ENCODE data around the gene GRIK4. TPM values are rescaled to one million over a fixed set of nuclear protein-coding genes. Genes with fewer than 3 reads are reported as not detected.

The GRIK4 gene
- total and polyA plus RNA-seq, 11 donors = 0.04 to 0.45 (median 0.12) TPM; not detected in 6

DNA sequence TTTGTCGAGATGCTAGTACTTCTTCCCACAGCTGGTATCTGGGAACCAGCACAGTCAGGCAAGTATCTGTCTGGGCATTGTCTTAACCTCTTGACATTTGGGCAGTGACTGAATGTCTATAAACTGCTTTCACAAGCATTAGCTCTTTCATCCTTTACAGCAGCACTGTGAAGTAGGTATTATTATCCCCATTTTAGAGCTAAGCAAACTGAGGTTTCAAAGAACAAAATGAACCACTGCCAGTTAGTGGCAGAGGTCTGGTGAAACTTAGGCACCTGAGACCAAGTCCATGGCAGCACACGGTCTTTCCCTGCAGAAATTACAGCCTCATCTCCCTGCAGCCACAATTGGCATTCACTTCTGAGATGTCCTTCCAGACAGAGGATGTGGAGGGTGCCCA, 401.4 kb downstream of the GRIK4 start:
- no peak for DNase-seq
- Histone ChIP-seq H3K27me3 (peaks cover 0 to 31% (median 0%) of the 10 kb centered on the region in 9 donors), H3K36me3 (no peaks in the 10 kb centered on the region), H3K4me3 (no peak overlapping the region), H3K4me1 (no peaks in the 10 kb centered on the region), H3K9me3 (no peaks in the 10 kb centered on the region), H3K27ac (no peak overlapping the region)
- no peak for ATAC-seq
- TF ChIP-seq POLR2A (IDR thresholded peaks at IDR 0.05) = no peak
- TF ChIP-seq CTCF (IDR thresholded peaks at IDR 0.05) = no peak
- WGBS, 4 donors = 79 to 89% (median 87%) methylated on average over 2 of the region's 2 CpGs
- intact Hi-C loops (cut with DNase I) = no loop called here

GRCh38 chr11:120914021-120914420, 402.5 kb downstream of the GRIK4 start:
- H3K27ac ChIP-seq = no peak overlapping the region
- no peak for DNase-seq
- no peak for ATAC-seq
- no peaks in the 10 kb centered on the region for H3K4me1 ChIP-seq
- TF ChIP-seq POLR2A (IDR thresholded peaks at IDR 0.05) (no peak), CTCF (IDR thresholded peaks at IDR 0.05) (no peak)
- WGBS, 4 donors = 68 to 78% (median 75%) methylated on average over 5 of the region's 5 CpGs
- H3K9me3 ChIP-seq = no peaks in the 10 kb centered on the region
- H3K27me3 ChIP-seq = peaks cover 0 to 38% (median 0%) of the 10 kb centered on the region in 9 donors
- no peaks in the 10 kb centered on the region for H3K36me3 ChIP-seq
- intact Hi-C loops (cut with DNase I) = no loop called here
- no peak overlapping the region for H3K4me3 ChIP-seq

DNA sequence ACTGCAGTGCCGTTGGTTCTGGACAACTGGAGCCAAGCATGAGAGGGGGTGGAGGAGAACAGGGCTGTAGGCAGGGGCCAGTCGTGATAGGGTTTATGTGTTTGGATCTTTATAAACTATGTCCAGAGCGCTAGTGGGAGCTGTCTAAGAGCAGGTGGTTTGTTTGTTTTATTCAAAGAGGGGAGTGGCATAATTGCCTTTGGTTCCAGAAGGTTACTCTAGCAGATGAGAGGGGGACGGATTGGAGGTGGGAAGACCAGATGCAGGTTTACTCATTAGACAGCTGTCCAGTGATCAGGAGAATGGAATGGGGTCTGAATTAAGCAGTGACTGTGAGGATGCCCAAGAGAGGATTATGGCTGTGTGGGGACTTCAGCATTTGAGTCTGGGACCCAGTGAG, 403.1 kb downstream of the GRIK4 start:
- H3K27me3 ChIP-seq = peaks cover 0 to 38% (median 0%) of the 10 kb centered on the region in 9 donors
- no peaks in the 10 kb centered on the region for H3K9me3 ChIP-seq
- H3K27ac ChIP-seq = no peak overlapping the region
- H3K4me3 ChIP-seq = no peak overlapping the region
- no peaks in the 10 kb centered on the region for H3K36me3 ChIP-seq
- intact Hi-C loops (cut with DNase I) = no loop called here
- no peak for TF ChIP-seq CTCF (IDR thresholded peaks at IDR 0.05)
- no peak for TF ChIP-seq POLR2A (IDR thresholded peaks at IDR 0.05)
- 78 to 82% (median 80%) methylated on average over 4 of the region's 4 CpGs for WGBS, 4 donors
- DNase-seq (no peak), ATAC-seq (no peak)
- H3K4me1 ChIP-seq = no peaks in the 10 kb centered on the region

GRCh38 chr11:120917559-120918239, 406.2 kb downstream of the GRIK4 start:
- Histone ChIP-seq H3K4me3 (no peak overlapping the region), H3K9me3 (no peaks in the 10 kb centered on the region), H3K27ac (no peak overlapping the region), H3K36me3 (no peaks in the 10 kb centered on the region), H3K27me3 (peaks cover 0 to 38% (median 0%) of the 10 kb centered on the region in 9 donors), H3K4me1 (no peaks in the 10 kb centered on the region)
- no peak for DNase-seq
- 49 to 54% (median 53%) methylated on average over 6 of the region's 6 CpGs for WGBS, 4 donors
- TF ChIP-seq POLR2A (IDR thresholded peaks at IDR 0.05) = no peak
- no peak for TF ChIP-seq CTCF (IDR thresholded peaks at IDR 0.05)
- ATAC-seq = no peak
- intact Hi-C loops (cut with DNase I) = no loop called here
